ENCODE results near the gene TERF2IP. TPM values are rescaled to one million over a fixed set of nuclear protein-coding genes. Genes with fewer than 3 reads are reported as not detected.

TERF2IP gene
- total and polyA plus RNA-seq, 2 experiments from 2014 or later: 60.7 to 66.9 TPM

GRCh38 chr16:75628351-75628750 lies 19.2 kb upstream of the TERF2IP start:
- H2AFZ ChIP-seq: no peak overlapping the region
- no peaks in the 10 kb centered on the region for H3K79me2 ChIP-seq (ENCODE audit: insufficient read depth)
- 95 to 98% methylated on average over 4 of the region's 4 CpGs for WGBS, 2 experiments (ENCODE audit: low coverage in 1 of 2, low lambda C conversion rate in 2 of 2, missing lambda C conversion rate in 2 of 2)
- DNase-seq: no peak
- H3K27me3 ChIP-seq (replicated peaks; ENCODE audit: insufficient read depth): no peaks in the 10 kb centered on the region
- H3K36me3 ChIP-seq (ENCODE audit: low read depth): peaks cover 49% of the 10 kb centered on the region
- no peaks in the 10 kb centered on the region for H4K20me1 ChIP-seq (ENCODE audit: insufficient read depth)
- no peak overlapping the region for H3K27ac ChIP-seq
- H3K4me3 ChIP-seq: no peak overlapping the region
- H3K9me2 ChIP-seq (ENCODE audit: insufficient read depth): no peaks in the 10 kb centered on the region
- H3K9me3 ChIP-seq (ENCODE audit: low read depth): no peaks in the 10 kb centered on the region
- H3K9ac ChIP-seq: no peak overlapping the region
- no peaks in the 10 kb centered on the region for H3K4me1 ChIP-seq (ENCODE audit: insufficient read depth)
- TF ChIP-seq EZH2phosphoT487 (IDR thresholded peaks at IDR 0.05; ENCODE audit: insufficient read depth, low read depth) (no peak), EZH2 (IDR thresholded peaks at IDR 0.05; ENCODE audit: insufficient read depth, poor library complexity, severe bottlenecking) (no peak)
- in situ Hi-C loops (cut with MboI): no loop called here
- no peak overlapping the region for H3K4me2 ChIP-seq (ENCODE audit: unreplicated experiment)
- peaks cover 53% of the 10 kb centered on the region for H3F3A ChIP-seq (ENCODE audit: insufficient read depth)

DNA sequence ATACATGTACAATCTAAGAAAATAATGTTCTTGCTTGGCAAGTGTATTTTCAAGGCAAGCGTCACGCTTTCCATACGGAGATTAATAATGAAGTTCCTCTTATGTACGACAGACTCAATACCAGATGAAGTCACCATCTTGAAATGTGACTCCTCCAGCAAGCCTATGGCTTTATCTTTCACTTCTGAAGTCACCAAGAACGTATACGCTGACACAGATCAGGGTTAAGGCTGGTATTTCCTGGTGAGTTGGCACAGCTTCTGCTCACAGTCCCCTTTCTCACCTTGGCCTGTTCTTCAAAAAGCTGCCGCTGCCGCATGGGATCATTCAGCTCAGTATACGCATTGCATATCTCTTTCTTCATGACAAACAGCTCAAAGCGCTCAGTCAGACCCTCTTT lies 18.4 kb upstream of the TERF2IP start:
- no peaks in the 10 kb centered on the region for H4K20me1 ChIP-seq (ENCODE audit: insufficient read depth)
- no peak overlapping the region for H3K27ac ChIP-seq
- in situ Hi-C loops (cut with MboI): no loop called here
- no peak for TF ChIP-seq EZH2 (IDR thresholded peaks at IDR 0.05; ENCODE audit: insufficient read depth, poor library complexity, severe bottlenecking)
- no peak for TF ChIP-seq EZH2phosphoT487 (IDR thresholded peaks at IDR 0.05; ENCODE audit: insufficient read depth, low read depth)
- 97 to 99% methylated on average over 10 of the region's 10 CpGs for WGBS, 2 experiments (ENCODE audit: low coverage in 1 of 2, low lambda C conversion rate in 2 of 2, missing lambda C conversion rate in 2 of 2)
- no peak overlapping the region for H3K4me3 ChIP-seq
- H2AFZ ChIP-seq: no peak overlapping the region
- DNase-seq: no peak
- H3K9me2 ChIP-seq (ENCODE audit: insufficient read depth): no peaks in the 10 kb centered on the region
- H3K79me2 ChIP-seq (ENCODE audit: insufficient read depth): no peaks in the 10 kb centered on the region
- H3F3A ChIP-seq (ENCODE audit: insufficient read depth): peaks cover 49% of the 10 kb centered on the region
- no peaks in the 10 kb centered on the region for H3K27me3 ChIP-seq (replicated peaks; ENCODE audit: insufficient read depth)
- H3K4me2 ChIP-seq (ENCODE audit: unreplicated experiment): no peak overlapping the region
- H3K36me3 ChIP-seq (ENCODE audit: low read depth): peaks cover 57% of the 10 kb centered on the region
- no peaks in the 10 kb centered on the region for H3K9me3 ChIP-seq (ENCODE audit: low read depth)
- no peak overlapping the region for H3K9ac ChIP-seq
- H3K4me1 ChIP-seq (ENCODE audit: insufficient read depth): no peaks in the 10 kb centered on the region

- no peaks in the 10 kb centered on the region for H3K9me3 ChIP-seq (ENCODE audit: low read depth)
- in situ Hi-C loops (cut with MboI): no loop called here
- H4K20me1 ChIP-seq (ENCODE audit: insufficient read depth): no peaks in the 10 kb centered on the region
- no peak for DNase-seq
- H3F3A ChIP-seq (ENCODE audit: insufficient read depth): peaks cover 39% of the 10 kb centered on the region
- TF ChIP-seq EZH2 (IDR thresholded peaks at IDR 0.05; ENCODE audit: insufficient read depth, poor library complexity, severe bottlenecking) (no peak), EZH2phosphoT487 (IDR thresholded peaks at IDR 0.05; ENCODE audit: insufficient read depth, low read depth) (no peak)
- H3K4me2 ChIP-seq (ENCODE audit: unreplicated experiment): no peak overlapping the region
- peaks cover 64% of the 10 kb centered on the region for H3K36me3 ChIP-seq (ENCODE audit: low read depth)
- no peaks in the 10 kb centered on the region for H3K4me1 ChIP-seq (ENCODE audit: insufficient read depth)
- 81 to 83% methylated on average over 3 of the region's 3 CpGs for WGBS, 2 experiments (ENCODE audit: low coverage in 1 of 2, low lambda C conversion rate in 2 of 2, missing lambda C conversion rate in 2 of 2)
- H3K4me3 ChIP-seq: no peak overlapping the region
- no peak overlapping the region for H3K27ac ChIP-seq
- no peak overlapping the region for H3K9ac ChIP-seq
- H3K27me3 ChIP-seq (replicated peaks; ENCODE audit: insufficient read depth): no peaks in the 10 kb centered on the region
- no peak overlapping the region for H2AFZ ChIP-seq
- no peaks in the 10 kb centered on the region for H3K79me2 ChIP-seq (ENCODE audit: insufficient read depth)
- H3K9me2 ChIP-seq (ENCODE audit: insufficient read depth): no peaks in the 10 kb centered on the region
Measured at GRCh38 chr16:75630052-75630451, 17.5 kb upstream of the TERF2IP start.

DNA sequence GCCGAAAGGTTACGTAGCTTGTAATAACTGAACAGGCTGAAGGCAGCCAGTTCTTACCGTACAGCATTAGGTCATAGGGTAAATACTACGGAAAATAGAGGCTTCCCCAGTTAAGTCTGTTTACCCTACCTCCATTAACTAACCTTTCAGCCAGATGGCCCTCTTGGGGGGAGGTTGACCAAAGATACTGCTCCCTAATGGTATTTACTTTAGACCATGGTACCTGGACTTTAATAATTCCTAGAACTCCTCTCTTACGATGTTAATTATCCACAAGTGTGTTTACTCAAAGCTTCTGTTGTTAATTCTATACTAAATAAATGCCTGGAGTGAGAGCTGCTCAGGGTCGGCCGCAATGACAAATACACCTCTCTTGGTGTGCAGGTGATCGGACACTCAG lies 14.7 kb upstream of the TERF2IP start:
- Histone ChIP-seq H3K27ac (no peak overlapping the region), H3K79me2 (ENCODE audit: insufficient read depth) (peaks cover 12% of the 10 kb centered on the region), H3K4me3 (no peak overlapping the region), H3F3A (ENCODE audit: insufficient read depth) (peaks cover 11% of the 10 kb centered on the region), H2AFZ (no peak overlapping the region), H3K9me2 (ENCODE audit: insufficient read depth) (no peaks in the 10 kb centered on the region), H3K9me3 (ENCODE audit: low read depth) (no peaks in the 10 kb centered on the region), H3K4me1 (ENCODE audit: insufficient read depth) (no peaks in the 10 kb centered on the region), H4K20me1 (ENCODE audit: insufficient read depth) (no peaks in the 10 kb centered on the region), H3K9ac (no peak overlapping the region), H3K4me2 (ENCODE audit: unreplicated experiment) (no peak overlapping the region), H3K36me3 (ENCODE audit: low read depth) (peaks cover 78% of the 10 kb centered on the region), H3K27me3 (replicated peaks; ENCODE audit: insufficient read depth) (no peaks in the 10 kb centered on the region)
- in situ Hi-C loops (cut with MboI): no loop called here
- DNase-seq: no peak
- TF ChIP-seq EZH2 (IDR thresholded peaks at IDR 0.05; ENCODE audit: insufficient read depth, poor library complexity, severe bottlenecking): no peak
- TF ChIP-seq EZH2phosphoT487 (IDR thresholded peaks at IDR 0.05; ENCODE audit: insufficient read depth, low read depth): no peak
- WGBS, 2 experiments (ENCODE audit: low coverage in 1 of 2, low lambda C conversion rate in 2 of 2, missing lambda C conversion rate in 2 of 2): 94 to 96% methylated on average over 8 of the region's 8 CpGs

GRCh38 chr16:75635036-75635435 lies 12.5 kb upstream of the TERF2IP start:
- H3K27ac ChIP-seq: no peak overlapping the region
- no peaks in the 10 kb centered on the region for H3K27me3 ChIP-seq (replicated peaks; ENCODE audit: insufficient read depth)
- H3K4me3 ChIP-seq: no peak overlapping the region
- H3K4me2 ChIP-seq (ENCODE audit: unreplicated experiment): no peak overlapping the region
- in situ Hi-C loops (cut with MboI): no loop called here
- 0 out of 2 replicates have a peak, but pooled peaks cover 4% of the 10 kb centered on the region for H3F3A ChIP-seq (ENCODE audit: insufficient read depth)
- H4K20me1 ChIP-seq (ENCODE audit: insufficient read depth): no peaks in the 10 kb centered on the region
- TF ChIP-seq EZH2phosphoT487 (IDR thresholded peaks at IDR 0.05; ENCODE audit: insufficient read depth, low read depth) (no peak), EZH2 (IDR thresholded peaks at IDR 0.05; ENCODE audit: insufficient read depth, poor library complexity, severe bottlenecking) (no peak)
- peaks cover 80% of the 10 kb centered on the region for H3K36me3 ChIP-seq (ENCODE audit: low read depth)
- H3K79me2 ChIP-seq (ENCODE audit: insufficient read depth): peaks cover 33% of the 10 kb centered on the region
- no peaks in the 10 kb centered on the region for H3K9me2 ChIP-seq (ENCODE audit: insufficient read depth)
- no peak overlapping the region for H2AFZ ChIP-seq
- H3K9ac ChIP-seq: no peak overlapping the region
- DNase-seq: no peak
- no peaks in the 10 kb centered on the region for H3K4me1 ChIP-seq (ENCODE audit: insufficient read depth)
- 96 to 98% methylated on average over 3 of the region's 3 CpGs for WGBS, 2 experiments (ENCODE audit: low coverage in 1 of 2, low lambda C conversion rate in 2 of 2, missing lambda C conversion rate in 2 of 2)
- H3K9me3 ChIP-seq (ENCODE audit: low read depth): no peaks in the 10 kb centered on the region

All from GM23248 (cell line).